Measurements from ENCODE around the gene NEO1. TPM values are rescaled to one million over a fixed set of nuclear protein-coding genes. Genes with fewer than 3 reads are reported as not detected.

NEO1 gene
- polyA plus RNA-seq, 1 donor (not counting 4 experiments of a cell fraction or from before 2014, with no cell fraction given), result 4.4 TPM

DNA sequence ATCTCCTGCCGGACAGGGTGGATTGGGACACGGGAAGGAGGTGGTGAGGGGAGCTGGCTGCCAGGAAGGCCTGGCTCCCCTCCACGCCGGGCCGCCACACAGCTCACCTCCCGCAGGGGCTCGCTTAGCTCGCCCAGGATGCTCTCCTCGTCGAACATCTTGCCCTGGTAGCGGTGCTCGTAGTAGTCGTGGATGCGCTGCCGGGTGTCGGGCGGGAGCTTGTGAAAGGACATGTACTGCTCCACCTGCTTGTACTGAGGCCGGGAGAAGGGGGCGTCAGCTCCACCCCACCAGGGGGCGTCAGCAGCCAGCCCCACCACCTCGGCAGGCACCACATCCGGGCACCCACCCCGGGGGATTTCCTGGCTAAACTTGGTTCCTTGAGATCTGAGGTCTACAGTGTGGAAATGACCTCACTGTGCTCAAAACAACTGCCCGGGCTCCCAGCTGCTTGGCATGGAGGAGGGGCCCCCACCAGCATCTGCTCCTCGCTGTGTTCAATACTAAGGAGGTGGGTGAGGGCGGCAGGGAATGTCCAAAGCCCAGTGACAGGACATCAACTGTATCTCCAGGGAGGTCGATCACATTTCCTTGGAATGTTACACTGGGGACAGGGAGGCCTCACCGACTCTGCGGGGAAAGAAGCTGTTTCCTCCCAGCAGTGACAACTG lies 273.1 kb downstream of the NEO1 start:
- dilution Hi-C loops (cut with MboI; ENCODE audit: extremely low pct_ligation_motif_present, low sequenced_read_pairs), result no loop called here
- FAIRE-seq, result no peak

DNA sequence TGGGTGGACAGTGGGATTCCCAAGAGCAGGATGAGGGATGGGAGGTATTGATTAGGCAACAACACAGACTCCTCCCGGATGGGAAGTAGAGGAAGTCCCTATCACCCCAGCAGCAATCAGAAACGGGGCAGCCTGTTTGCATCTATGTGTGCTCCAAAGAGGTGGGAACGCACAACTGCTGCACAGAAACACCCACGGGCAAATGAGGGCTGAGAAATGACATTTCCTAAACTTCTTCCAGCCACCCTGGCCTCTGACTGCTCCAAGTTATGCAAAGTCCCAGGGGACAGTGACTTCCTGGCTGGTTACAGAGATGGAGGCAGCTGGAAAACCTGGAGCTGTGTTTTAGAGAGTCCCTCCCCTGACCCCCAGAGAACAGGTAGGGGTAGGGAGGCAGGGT lies 273.9 kb downstream of the NEO1 start:
- H3K79me2 ChIP-seq (ENCODE audit: control insufficient read depth, insufficient read depth, low read length), result no peaks in the 10 kb centered on the region
- H3K9me1 ChIP-seq (ENCODE audit: control insufficient read depth, extremely low read depth, insufficient read depth, low read length), result no peaks in the 10 kb centered on the region
- H3K4me3 ChIP-seq (ENCODE audit: control insufficient read depth in 2 of 3, extremely low read depth in 1 of 3, insufficient read depth in 2 of 3, low read depth in 1 of 3, low read length in 3 of 3), result no peak overlapping the region
- DNase-seq (ENCODE audit: low read depth, low spot score) (no peak), FAIRE-seq (no peak)
- no peaks in the 10 kb centered on the region for H4K20me1 ChIP-seq (ENCODE audit: control insufficient read depth, extremely low read depth, insufficient read depth, low read length)
- no peaks in the 10 kb centered on the region for H3K27me3 ChIP-seq (ENCODE audit: control insufficient read depth, extremely low read depth, insufficient read depth, low read length)
- H3K4me2 ChIP-seq (ENCODE audit: control insufficient read depth, extremely low read depth, insufficient read depth, low read depth, low read length), result no peak overlapping the region
- H3K4me1 ChIP-seq (ENCODE audit: control insufficient read depth, extremely low read depth, insufficient read depth, low read length), result no peaks in the 10 kb centered on the region
- TF ChIP-seq EZH2 (IDR thresholded peaks at IDR 0.05; ENCODE audit: low read length) (no peak), CTCF (optimal IDR thresholded peaks at IDR 0.05 in 1 of 3, IDR thresholded peaks at IDR 0.05 in 1 of 3, conservative IDR thresholded peaks at IDR 0.05 in 1 of 3; ENCODE audit: extremely low read depth in 1 of 3, insufficient read depth in 2 of 3, low read length in 3 of 3) (no peak)
- dilution Hi-C loops (cut with MboI; ENCODE audit: extremely low pct_ligation_motif_present, low sequenced_read_pairs), result no loop called here
- H3K9me3 ChIP-seq (ENCODE audit: control insufficient read depth, low read depth, low read length), result no peaks in the 10 kb centered on the region
- no peaks in the 10 kb centered on the region for H3K36me3 ChIP-seq (ENCODE audit: control insufficient read depth in 2 of 2, extremely low read depth in 1 of 2, insufficient read depth in 2 of 2, low read length in 2 of 2)
- H3K27ac ChIP-seq (ENCODE audit: control insufficient read depth, insufficient read depth, low read length), result no peak overlapping the region
- H3K9ac ChIP-seq (ENCODE audit: control insufficient read depth, extremely low read depth, insufficient read depth, low read length), result no peak overlapping the region
- H2AFZ ChIP-seq (ENCODE audit: control insufficient read depth, low read length), result no peak overlapping the region

More for the DNA sequence above, 273.1 kb downstream of the NEO1 start:
- Histone ChIP-seq H3K27me3 (ENCODE audit: control insufficient read depth, extremely low read depth, insufficient read depth, low read length) (no peaks in the 10 kb centered on the region), H3K4me3 (ENCODE audit: control insufficient read depth in 2 of 3, extremely low read depth in 1 of 3, insufficient read depth in 2 of 3, low read depth in 1 of 3, low read length in 3 of 3) (no peak overlapping the region), H3K36me3 (ENCODE audit: control insufficient read depth in 2 of 2, extremely low read depth in 1 of 2, insufficient read depth in 2 of 2, low read length in 2 of 2) (no peaks in the 10 kb centered on the region), H3K79me2 (ENCODE audit: control insufficient read depth, insufficient read depth, low read length) (no peaks in the 10 kb centered on the region), H2AFZ (ENCODE audit: control insufficient read depth, low read length) (no peak overlapping the region), H3K9me3 (ENCODE audit: control insufficient read depth, low read depth, low read length) (no peaks in the 10 kb centered on the region), H3K9ac (ENCODE audit: control insufficient read depth, extremely low read depth, insufficient read depth, low read length) (no peak overlapping the region), H3K4me2 (ENCODE audit: control insufficient read depth, extremely low read depth, insufficient read depth, low read depth, low read length) (no peak overlapping the region), H3K9me1 (ENCODE audit: control insufficient read depth, extremely low read depth, insufficient read depth, low read length) (no peaks in the 10 kb centered on the region), H3K4me1 (ENCODE audit: control insufficient read depth, extremely low read depth, insufficient read depth, low read length) (no peaks in the 10 kb centered on the region), H4K20me1 (ENCODE audit: control insufficient read depth, extremely low read depth, insufficient read depth, low read length) (no peaks in the 10 kb centered on the region), H3K27ac (ENCODE audit: control insufficient read depth, insufficient read depth, low read length) (no peak overlapping the region)
- no peak for DNase-seq (ENCODE audit: low read depth, low spot score)
- no peak for TF ChIP-seq EZH2 (IDR thresholded peaks at IDR 0.05; ENCODE audit: low read length)
- TF ChIP-seq CTCF (optimal IDR thresholded peaks at IDR 0.05 in 1 of 3, IDR thresholded peaks at IDR 0.05 in 1 of 3, conservative IDR thresholded peaks at IDR 0.05 in 1 of 3; ENCODE audit: extremely low read depth in 1 of 3, insufficient read depth in 2 of 3, low read length in 3 of 3), result no peak

Data from keratinocyte (primary cell).